HS-5 (cell line): ENCODE results near the gene NMD3.
A peak's percentile ranks its signal among the peaks of the same experiment; 100 is the strongest.
"Not testable (repeated sequence)": the region's sequence is repeated elsewhere in the genome, so short reads cannot be mapped to it uniquely, and the experiment has no call there.

ENCODE experiments used
- DNase-seq: peaks from one replicate; pipeline ENCODE4 v3.0.0-alpha.2; 2012; ENCODE audit warnings: low read depth

The NMD3 gene

GRCh38 chr3:161220850-161221753, at the start of gene NMD3:
Gene NMD3 (plus strand): TSS chr3:161221311. CDS start chr3:161222014, 703 bp downstream.
- peak; percentile 66 for DNase-seq

- no peak for DNase-seq
Measured at GRCh38 chr3:161171639-161172552, 49.2 kb upstream of the NMD3 start.

- DNase-seq, result no peak
Measured at GRCh38 chr3:161175506-161175905, 45.6 kb upstream of the NMD3 start.

GRCh38 chr3:161177991-161178390, 43.1 kb upstream of the NMD3 start:
- no peak for DNase-seq

- DNase-seq, result not testable (repeated sequence)
Measured at GRCh38 chr3:161181371-161181770, 39.7 kb upstream of the NMD3 start.

- DNase-seq, result no peak
Measured at GRCh38 chr3:161187046-161187445, 34.1 kb upstream of the NMD3 start.

- DNase-seq, result no peak
Measured at GRCh38 chr3:161197855-161198850, 23.0 kb upstream of the NMD3 start.

GRCh38 chr3:161199926-161200325, 21.2 kb upstream of the NMD3 start:
- DNase-seq, result no peak

GRCh38 chr3:161203485-161204098, 17.5 kb upstream of the NMD3 start:
- no peak for DNase-seq

GRCh38 chr3:161208931-161209330, 12.2 kb upstream of the NMD3 start:
- DNase-seq, result no peak

GRCh38 chr3:161212171-161212771, 8.8 kb upstream of the NMD3 start:
- DNase-seq, result no peak

- DNase-seq, result no peak
Measured at GRCh38 chr3:161212906-161213305, 8.2 kb upstream of the NMD3 start.

GRCh38 chr3:161213644-161214043, 7.5 kb upstream of the NMD3 start:
- no peak for DNase-seq

- DNase-seq, result no peak
Measured at GRCh38 chr3:161215185-161215584, 5.9 kb upstream of the NMD3 start.

- no peak for DNase-seq
Measured at GRCh38 chr3:161217496-161217895, 3.6 kb upstream of the NMD3 start.

GRCh38 chr3:161219495-161219894, 1.6 kb upstream of the NMD3 start:
- DNase-seq, result no peak

- DNase-seq, result no peak
Measured at GRCh38 chr3:161221806-161222600, 892 bp downstream of the NMD3 start.

GRCh38 chr3:161222662-161223061, 1.6 kb downstream of the NMD3 start:
- no peak for DNase-seq

- no peak for DNase-seq
Measured at GRCh38 chr3:161224786-161225185, 3.7 kb downstream of the NMD3 start.
